Fibroblast of mammary gland (primary cell): ENCODE data around the gene GATA3.

Experiments
- DNase-seq: peaks from one replicate; pipeline ENCODE4 v3.0.0-alpha.2; 2010; ENCODE audit warnings: low read depth
- H3K4me3 ChIP-seq: 2 replicates; pipeline ENCODE4 v1.5.1; 2011; ENCODE audit warnings: low read depth, mild to moderate bottlenecking, low read length, moderate library complexity; ENCODE audit not compliant: control insufficient read depth
- CTCF ChIP-seq: conservative IDR thresholded peaks from 2 replicates; pipeline ENCODE4 v1.5.1; 2011; ENCODE audit warnings: low read depth, low read length, inconsistent platforms; ENCODE audit not compliant: control insufficient read depth, insufficient read depth

GATA3 gene

GRCh38 chr10:8071666-8072065, 17.2 kb downstream of the GATA3 start:
- no peak overlapping the region for H3K4me3 ChIP-seq
- DNase-seq: no peak
- no peak for TF ChIP-seq CTCF

GRCh38 chr10:8072211-8072610, 17.7 kb downstream of the GATA3 start:
- no peak overlapping the region for H3K4me3 ChIP-seq
- DNase-seq: no peak
- no peak for TF ChIP-seq CTCF

GRCh38 chr10:8073691-8074416, 19.4 kb downstream of the GATA3 start:
- no peak overlapping the region for H3K4me3 ChIP-seq
- TF ChIP-seq CTCF: no peak
- DNase-seq: no peak

GRCh38 chr10:8074881-8075280, 20.4 kb downstream of the GATA3 start:
- no peak overlapping the region for H3K4me3 ChIP-seq
- DNase-seq: no peak
- no peak for TF ChIP-seq CTCF

GRCh38 chr10:8075282-8076260, 21.1 kb downstream of the GATA3 start:
- H3K4me3 ChIP-seq: no peak overlapping the region
- TF ChIP-seq CTCF: no peak
- no peak for DNase-seq

GRCh38 chr10:8076933-8077332, 22.4 kb downstream of the GATA3 start:
- TF ChIP-seq CTCF: no peak
- no peak for DNase-seq
- H3K4me3 ChIP-seq: no peak overlapping the region
